Neural crest cell (in vitro differentiated cells): ENCODE data around the gene NKAIN2. TPM values are rescaled to one million over a fixed set of nuclear protein-coding genes. Genes with fewer than 3 reads are reported as not detected.

ENCODE experiments used
- DNase-seq: peaks from one replicate; pipeline ENCODE4 v3.0.0; 2021; ENCODE audit warnings: low read depth, mixed read lengths, low spot score
- H3K27ac Mint-ChIP-seq: one replicate; pipeline ENCODE4 v1.8.0; 2021; ENCODE audit warnings: mild to moderate bottlenecking, mixed read lengths; ENCODE audit not compliant: unreplicated experiment
- H3K27me3 Mint-ChIP-seq: 2 replicates; pipeline ENCODE4 v1.8.0; 2021; ENCODE audit warnings: low read depth, mild to moderate bottlenecking, mixed read lengths
- H3K36me3 Mint-ChIP-seq: 2 replicates; pipeline ENCODE4 v1.8.0; 2021; ENCODE audit warnings: low read depth, mild to moderate bottlenecking, mixed read lengths
- H3K4me1 Mint-ChIP-seq: 2 replicates; pipeline ENCODE4 v1.8.0; 2021; ENCODE audit warnings: mixed read lengths
- H3K4me3 Mint-ChIP-seq: one replicate; pipeline ENCODE4 v1.8.0; 2021; ENCODE audit warnings: mild to moderate bottlenecking, mixed read lengths
- H3K9me3 Mint-ChIP-seq: 2 replicates; pipeline ENCODE4 v1.8.0; 2021; ENCODE audit warnings: mixed read lengths
- CTCF ChIP-seq: fragments of 200-600 bp; sonication (generic); conservative IDR thresholded peaks from 2 replicates; pipeline ENCODE4 v1.5.0; 2021; ENCODE audit warnings: antibody characterized with exemption, mild to moderate bottlenecking
- total RNA-seq: library from RNA; stranded (reverse); gene quantifications from 2 replicates; pipeline ENCODE4 v1.2.1, GENCODE V29; 2021

Gene NKAIN2
- total RNA-seq, 1 donor from 2014 or later: 1.1 TPM

GRCh38 chr6:124143435-124143834 lies 339.8 kb downstream of the NKAIN2 start:
- no peak for TF ChIP-seq CTCF
- H3K4me3 Mint-ChIP-seq: no peak overlapping the region
- DNase-seq: no peak
- H3K4me1 Mint-ChIP-seq: peaks cover 4% of the 10 kb centered on the region
- no peaks in the 10 kb centered on the region for H3K36me3 Mint-ChIP-seq
- no peak overlapping the region for H3K27ac Mint-ChIP-seq
- no peaks in the 10 kb centered on the region for H3K27me3 Mint-ChIP-seq
- H3K9me3 Mint-ChIP-seq: no peaks in the 10 kb centered on the region

- no peaks in the 10 kb centered on the region for H3K36me3 Mint-ChIP-seq
- no peak for DNase-seq
- no peaks in the 10 kb centered on the region for H3K4me1 Mint-ChIP-seq
- H3K27me3 Mint-ChIP-seq: no peaks in the 10 kb centered on the region
- no peak overlapping the region for H3K4me3 Mint-ChIP-seq
- no peak overlapping the region for H3K27ac Mint-ChIP-seq
- no peak for TF ChIP-seq CTCF
- H3K9me3 Mint-ChIP-seq: no peaks in the 10 kb centered on the region
Observed at GRCh38 chr6:124147621-124148020, 344.0 kb downstream of the NKAIN2 start.

GRCh38 chr6:124148236-124148957 lies 344.7 kb downstream of the NKAIN2 start:
- Mint-ChIP-seq H3K27me3 (no peaks in the 10 kb centered on the region), H3K9me3 (no peaks in the 10 kb centered on the region), H3K36me3 (no peaks in the 10 kb centered on the region), H3K4me1 (no peaks in the 10 kb centered on the region), H3K4me3 (no peak overlapping the region), H3K27ac (no peak overlapping the region)
- no peak for TF ChIP-seq CTCF
- DNase-seq: no peak

GRCh38 chr6:124149646-124150045 lies 346.0 kb downstream of the NKAIN2 start:
- Mint-ChIP-seq H3K4me1 (no peaks in the 10 kb centered on the region), H3K9me3 (no peaks in the 10 kb centered on the region), H3K4me3 (no peak overlapping the region), H3K36me3 (no peaks in the 10 kb centered on the region), H3K27ac (no peak overlapping the region), H3K27me3 (no peaks in the 10 kb centered on the region)
- DNase-seq: no peak
- TF ChIP-seq CTCF: no peak

- Mint-ChIP-seq H3K4me1 (no peaks in the 10 kb centered on the region), H3K27ac (no peak overlapping the region), H3K27me3 (no peaks in the 10 kb centered on the region), H3K36me3 (no peaks in the 10 kb centered on the region), H3K4me3 (no peak overlapping the region), H3K9me3 (no peaks in the 10 kb centered on the region)
- no peak for TF ChIP-seq CTCF
- DNase-seq: no peak
Observed at GRCh38 chr6:124158024-124158423, 354.4 kb downstream of the NKAIN2 start.
